ENCODE data around the gene SLC8A1. TPM values are rescaled to one million over a fixed set of nuclear protein-coding genes. Genes with fewer than 3 reads are reported as not detected.

The SLC8A1 gene
- total and polyA plus RNA-seq, 7 donors: 0.20 to 4.9 (median 2.3) TPM

DNA sequence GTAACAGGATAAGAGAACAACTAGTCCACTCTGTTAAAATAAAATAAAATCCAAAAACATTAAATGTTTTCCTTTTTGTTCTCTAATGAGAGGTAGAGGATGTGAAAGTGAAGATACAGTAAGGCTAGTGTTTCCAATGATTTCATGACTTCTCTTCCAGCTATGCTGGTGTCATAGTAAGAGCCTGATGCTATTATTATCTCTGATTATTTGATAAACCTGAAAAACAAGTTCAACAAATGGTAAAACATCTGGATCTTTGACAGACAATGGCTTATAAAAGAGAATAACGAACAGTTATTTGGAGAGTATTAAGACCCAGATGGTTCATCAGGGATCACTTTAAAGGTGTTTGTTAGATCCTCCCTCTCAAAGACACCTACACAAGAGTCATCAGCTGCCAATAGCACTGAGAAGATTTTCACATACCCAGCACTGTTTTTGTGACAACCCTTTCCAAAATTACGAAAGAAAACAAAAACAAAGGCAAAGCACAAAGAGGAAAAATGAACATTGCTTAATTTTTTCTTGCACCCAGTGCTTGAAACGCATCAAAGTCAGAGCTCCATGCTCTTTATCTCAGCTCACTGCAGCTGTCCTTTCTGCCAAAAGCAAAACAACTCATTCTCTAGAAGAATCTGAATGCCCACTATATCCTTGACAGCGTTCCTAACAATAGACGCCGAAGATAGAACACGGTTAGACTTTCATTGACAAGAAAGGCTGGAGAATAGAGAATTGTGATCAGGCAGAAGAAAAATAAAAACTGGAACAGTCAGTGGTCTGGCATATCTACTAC, 168.6 kb downstream of the SLC8A1 start:
- intact Hi-C loops (cut with DNase I): no loop called here
- no peaks in the 10 kb centered on the region for H3K36me3 ChIP-seq (ENCODE audit: insufficient read depth in 1 of 2, low read depth in 1 of 2)
- WGBS, 3 donors: 37 to 71% (median 43%) methylated on average over 7 of the region's 7 CpGs
- H3K4me1 ChIP-seq: peaks cover 51% of the 10 kb centered on the region
- TF ChIP-seq, protein P1, sequence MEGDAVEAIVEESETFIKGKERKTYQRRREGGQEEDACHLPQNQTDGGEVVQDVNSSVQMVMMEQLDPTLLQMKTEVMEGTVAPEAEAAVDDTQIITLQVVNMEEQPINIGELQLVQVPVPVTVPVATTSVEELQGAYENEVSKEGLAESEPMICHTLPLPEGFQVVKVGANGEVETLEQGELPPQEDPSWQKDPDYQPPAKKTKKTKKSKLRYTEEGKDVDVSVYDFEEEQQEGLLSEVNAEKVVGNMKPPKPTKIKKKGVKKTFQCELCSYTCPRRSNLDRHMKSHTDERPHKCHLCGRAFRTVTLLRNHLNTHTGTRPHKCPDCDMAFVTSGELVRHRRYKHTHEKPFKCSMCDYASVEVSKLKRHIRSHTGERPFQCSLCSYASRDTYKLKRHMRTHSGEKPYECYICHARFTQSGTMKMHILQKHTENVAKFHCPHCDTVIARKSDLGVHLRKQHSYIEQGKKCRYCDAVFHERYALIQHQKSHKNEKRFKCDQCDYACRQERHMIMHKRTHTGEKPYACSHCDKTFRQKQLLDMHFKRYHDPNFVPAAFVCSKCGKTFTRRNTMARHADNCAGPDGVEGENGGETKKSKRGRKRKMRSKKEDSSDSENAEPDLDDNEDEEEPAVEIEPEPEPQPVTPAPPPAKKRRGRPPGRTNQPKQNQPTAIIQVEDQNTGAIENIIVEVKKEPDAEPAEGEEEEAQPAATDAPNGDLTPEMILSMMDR (IDR thresholded peaks at IDR 0.05): no peak
- DNase-seq (no peak), ATAC-seq (no peak)
- no peaks in the 10 kb centered on the region for H3K9me3 ChIP-seq
- no peaks in the 10 kb centered on the region for H3K27me3 ChIP-seq (ENCODE audit: insufficient read depth in 3 of 3, low read length in 2 of 3)
- H3K27ac ChIP-seq: peak overlapping the region; percentile 67
- peak overlapping the region; percentile 48 for H3K4me3 ChIP-seq

DNA sequence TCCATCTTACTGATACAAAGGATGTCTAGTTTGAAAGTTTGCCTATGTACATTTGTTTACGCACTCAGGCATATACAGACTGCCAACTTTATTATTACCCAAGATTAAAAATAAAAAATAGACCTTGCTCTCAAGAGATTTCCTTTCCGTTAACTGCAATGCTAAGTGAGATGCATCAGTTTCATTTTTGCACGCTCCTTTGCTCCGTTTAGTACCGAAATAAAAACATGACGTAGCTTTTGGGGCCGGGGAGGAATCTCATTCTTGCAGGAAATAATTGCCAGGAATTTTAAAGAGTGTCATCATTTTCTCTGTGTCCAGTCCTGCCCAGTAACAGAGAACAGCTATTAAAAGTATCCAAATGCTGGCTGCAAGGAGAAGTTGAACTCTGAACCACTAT, 169.5 kb downstream of the SLC8A1 start:
- DNase-seq (no peak), ATAC-seq (peak in 3 of 4 donors; percentile 32 to 42 (median 39))
- Histone ChIP-seq H3K27ac (peak overlapping the region; percentile 67), H3K4me1 (peaks cover 51% of the 10 kb centered on the region), H3K9me3 (no peaks in the 10 kb centered on the region), H3K4me3 (peak overlapping the region; percentile 48), H3K27me3 (ENCODE audit: insufficient read depth in 3 of 3, low read length in 2 of 3) (no peaks in the 10 kb centered on the region), H3K36me3 (ENCODE audit: insufficient read depth in 1 of 2, low read depth in 1 of 2) (no peaks in the 10 kb centered on the region)
- TF ChIP-seq, protein P1 (IDR thresholded peaks at IDR 0.05): no peak
- 12 to 33% (median 17%) methylated on average over 7 of the region's 7 CpGs for WGBS, 3 donors
- intact Hi-C loops (cut with DNase I): no loop called here

DNA sequence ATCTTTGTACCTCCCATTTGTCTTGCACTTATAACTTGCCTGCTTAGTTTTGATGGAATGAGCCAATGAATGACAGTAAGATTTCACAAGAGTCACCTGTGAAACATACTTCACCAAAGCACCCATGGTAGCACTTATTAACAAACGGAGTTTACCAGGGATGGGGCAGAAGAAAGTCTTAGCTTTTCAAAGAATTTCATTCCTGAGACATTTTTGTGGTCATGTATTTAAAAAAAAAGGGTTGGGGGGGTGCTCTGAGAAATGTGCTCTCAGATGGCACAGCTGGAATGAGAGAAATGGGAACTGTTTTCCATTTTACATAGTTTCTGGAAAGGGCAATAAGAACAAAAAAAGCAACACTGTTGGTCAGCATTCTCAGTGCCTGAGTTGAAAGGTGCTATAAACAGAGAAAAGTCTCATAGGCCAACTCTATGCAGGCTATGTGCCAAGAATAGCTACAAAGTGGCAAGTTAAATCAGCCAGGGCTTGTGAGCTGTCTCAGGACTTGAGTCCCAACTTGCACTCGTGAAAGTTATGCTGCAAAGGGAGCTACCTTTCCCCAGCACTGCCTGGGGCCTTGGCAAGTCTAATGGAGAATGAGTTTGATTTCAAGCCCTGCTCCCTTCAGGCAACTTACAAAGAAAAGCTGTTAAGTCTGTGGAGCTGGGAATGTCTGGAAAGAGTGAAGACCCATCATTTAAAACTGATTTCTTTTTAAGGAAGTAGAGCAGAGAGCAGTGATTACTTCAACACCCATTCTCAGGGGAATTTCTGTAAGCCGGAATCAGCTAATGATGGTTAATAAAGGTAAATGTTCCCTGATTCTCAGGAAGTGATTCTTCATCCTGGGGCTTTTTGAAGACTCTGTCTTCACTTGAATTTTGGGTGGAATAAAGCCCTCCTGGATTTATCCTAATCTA, 170.6 kb downstream of the SLC8A1 start:
- H3K27me3 ChIP-seq (ENCODE audit: insufficient read depth in 3 of 3, low read length in 2 of 3): no peaks in the 10 kb centered on the region
- H3K9me3 ChIP-seq: no peaks in the 10 kb centered on the region
- peaks cover 44% of the 10 kb centered on the region for H3K4me1 ChIP-seq
- no peaks in the 10 kb centered on the region for H3K36me3 ChIP-seq (ENCODE audit: insufficient read depth in 1 of 2, low read depth in 1 of 2)
- 29 to 48% (median 31%) methylated on average over 3 of the region's 3 CpGs for WGBS, 3 donors
- intact Hi-C loops (cut with DNase I): no loop called here
- peak overlapping the region; percentile 67 for H3K27ac ChIP-seq
- DNase-seq (no peak), ATAC-seq (peak; percentile 56 to 90 (median 86))
- TF ChIP-seq, protein P1 (IDR thresholded peaks at IDR 0.05): no peak
- H3K4me3 ChIP-seq: no peak overlapping the region

DNA sequence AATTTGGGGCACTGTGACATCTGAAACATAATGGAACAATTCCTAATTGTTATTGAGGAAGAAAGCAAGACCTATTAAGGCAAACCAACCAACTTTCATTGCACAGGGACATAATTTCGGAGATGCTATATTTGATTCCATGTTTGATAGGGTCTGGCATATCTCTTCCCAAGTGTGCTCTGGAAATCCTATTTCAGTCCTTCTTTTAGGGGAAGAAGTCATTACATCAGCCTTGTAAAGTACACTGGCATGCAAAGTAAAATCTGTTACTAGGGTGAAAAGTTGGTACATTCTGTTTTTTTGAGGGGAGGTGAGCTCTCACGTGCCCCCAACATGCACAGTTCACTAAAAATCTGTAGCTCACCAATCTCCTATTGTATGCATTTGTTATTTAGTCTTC, 172.4 kb downstream of the SLC8A1 start:
- Histone ChIP-seq H3K27me3 (ENCODE audit: insufficient read depth in 3 of 3, low read length in 2 of 3) (no peaks in the 10 kb centered on the region), H3K27ac (no peak overlapping the region), H3K4me3 (peak overlapping the region; percentile 4), H3K36me3 (ENCODE audit: insufficient read depth in 1 of 2, low read depth in 1 of 2) (no peaks in the 10 kb centered on the region), H3K9me3 (no peaks in the 10 kb centered on the region), H3K4me1 (peaks cover 44% of the 10 kb centered on the region)
- ATAC-seq (no peak), DNase-seq (no peak)
- TF ChIP-seq, protein P1 (IDR thresholded peaks at IDR 0.05): no peak
- intact Hi-C loops (cut with DNase I): no loop called here
- 80 to 94% (median 86%) methylated on average over 2 of the region's 2 CpGs for WGBS, 3 donors

Measured in psoas muscle (tissue), 8 donors.